Liver (tissue), 3 donors: ENCODE data around the gene CIC.

ENCODE experiments used
- FOXA2 ChIP-seq: IDR thresholded peaks from 2 replicates; pipeline ENCODE4 v1.6.1; 2016; ENCODE audit warnings: antibody characterized with exemption
- GABPA ChIP-seq, 2 donors: IDR thresholded peaks in 1 of 2; conservative IDR thresholded peaks in 1 of 2; 2 replicates each; pipeline ENCODE4 v1.6.1; 2016; ENCODE audit warnings: antibody characterized with exemption in 2 of 2, mild to moderate bottlenecking in 1 of 2, moderate library complexity in 1 of 2
- NR2F2 ChIP-seq: IDR thresholded peaks from 2 replicates; pipeline ENCODE4 v1.6.1; 2016; ENCODE audit warnings: antibody characterized with exemption
- RAD21 ChIP-seq, 2 donors: IDR thresholded peaks; 2 replicates each; pipeline ENCODE4 v1.6.1; 2016; ENCODE audit warnings: antibody characterized with exemption in 2 of 2, mild to moderate bottlenecking in 2 of 2
- SP1 ChIP-seq: IDR thresholded peaks from 2 replicates; pipeline ENCODE4 v1.6.1; 2018; ENCODE audit warnings: antibody characterized with exemption, mild to moderate bottlenecking
- TAF1 ChIP-seq: conservative IDR thresholded peaks from 2 replicates; pipeline ENCODE4 v1.6.1; 2016; ENCODE audit warnings: antibody characterized with exemption, mild to moderate bottlenecking
- YY1 ChIP-seq: IDR thresholded peaks from 2 replicates; pipeline ENCODE4 v1.6.1; 2016; ENCODE audit warnings: antibody characterized with exemption, mild to moderate bottlenecking
- TF ChIP-seq, protein P1 (sequence below): fragments of 150-350 bp; IDR thresholded peaks from 2 replicates; pipeline ENCODE4 v1.5.1; 2017; ENCODE audit warnings: improper control_type of control experiment, low read depth, low read length; ENCODE audit not compliant: missing input control
- TF ChIP-seq, protein P2 (sequence below): IDR thresholded peaks from 2 replicates; pipeline ENCODE4 v1.6.1; 2016; ENCODE audit warnings: antibody characterized with exemption
- TF ChIP-seq, protein P3 (sequence below): IDR thresholded peaks from 2 replicates; pipeline ENCODE4 v1.6.1; 2016; ENCODE audit warnings: antibody characterized with exemption, mild to moderate bottlenecking
- TF ChIP-seq, protein P4 (sequence below): IDR thresholded peaks from 2 replicates; pipeline ENCODE4 v1.6.1; 2016; ENCODE audit warnings: antibody characterized with exemption
- TF ChIP-seq, protein P5 (sequence below): IDR thresholded peaks from 2 replicates; pipeline ENCODE4 v1.6.1; 2016; ENCODE audit warnings: antibody characterized with exemption
- donor health status: healthy.
- donor health status: healthy.

DNA sequence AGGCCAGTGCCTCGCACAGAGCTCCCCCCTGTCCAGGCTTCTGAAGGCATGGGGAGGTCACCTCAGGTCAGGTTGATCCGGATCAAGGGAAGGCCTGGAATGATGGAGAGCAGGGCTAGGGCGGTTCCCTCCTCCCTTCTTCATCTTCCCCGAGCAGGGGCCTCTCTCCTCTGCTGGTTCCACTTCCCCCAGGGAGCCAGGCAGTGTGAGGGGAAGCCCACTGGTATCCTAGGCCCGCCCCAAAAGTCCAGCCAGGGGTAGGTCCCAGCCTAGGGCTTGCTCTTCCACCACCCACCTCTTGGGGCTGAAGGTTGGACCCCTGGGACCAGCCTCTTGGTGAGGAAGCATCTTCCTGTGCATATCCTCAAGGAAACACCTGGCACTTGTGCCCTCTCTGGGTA, 16.5 kb downstream of the CIC start:
- TF ChIP-seq, protein P1, sequence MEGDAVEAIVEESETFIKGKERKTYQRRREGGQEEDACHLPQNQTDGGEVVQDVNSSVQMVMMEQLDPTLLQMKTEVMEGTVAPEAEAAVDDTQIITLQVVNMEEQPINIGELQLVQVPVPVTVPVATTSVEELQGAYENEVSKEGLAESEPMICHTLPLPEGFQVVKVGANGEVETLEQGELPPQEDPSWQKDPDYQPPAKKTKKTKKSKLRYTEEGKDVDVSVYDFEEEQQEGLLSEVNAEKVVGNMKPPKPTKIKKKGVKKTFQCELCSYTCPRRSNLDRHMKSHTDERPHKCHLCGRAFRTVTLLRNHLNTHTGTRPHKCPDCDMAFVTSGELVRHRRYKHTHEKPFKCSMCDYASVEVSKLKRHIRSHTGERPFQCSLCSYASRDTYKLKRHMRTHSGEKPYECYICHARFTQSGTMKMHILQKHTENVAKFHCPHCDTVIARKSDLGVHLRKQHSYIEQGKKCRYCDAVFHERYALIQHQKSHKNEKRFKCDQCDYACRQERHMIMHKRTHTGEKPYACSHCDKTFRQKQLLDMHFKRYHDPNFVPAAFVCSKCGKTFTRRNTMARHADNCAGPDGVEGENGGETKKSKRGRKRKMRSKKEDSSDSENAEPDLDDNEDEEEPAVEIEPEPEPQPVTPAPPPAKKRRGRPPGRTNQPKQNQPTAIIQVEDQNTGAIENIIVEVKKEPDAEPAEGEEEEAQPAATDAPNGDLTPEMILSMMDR, result no peak
- TF ChIP-seq, protein P2, sequence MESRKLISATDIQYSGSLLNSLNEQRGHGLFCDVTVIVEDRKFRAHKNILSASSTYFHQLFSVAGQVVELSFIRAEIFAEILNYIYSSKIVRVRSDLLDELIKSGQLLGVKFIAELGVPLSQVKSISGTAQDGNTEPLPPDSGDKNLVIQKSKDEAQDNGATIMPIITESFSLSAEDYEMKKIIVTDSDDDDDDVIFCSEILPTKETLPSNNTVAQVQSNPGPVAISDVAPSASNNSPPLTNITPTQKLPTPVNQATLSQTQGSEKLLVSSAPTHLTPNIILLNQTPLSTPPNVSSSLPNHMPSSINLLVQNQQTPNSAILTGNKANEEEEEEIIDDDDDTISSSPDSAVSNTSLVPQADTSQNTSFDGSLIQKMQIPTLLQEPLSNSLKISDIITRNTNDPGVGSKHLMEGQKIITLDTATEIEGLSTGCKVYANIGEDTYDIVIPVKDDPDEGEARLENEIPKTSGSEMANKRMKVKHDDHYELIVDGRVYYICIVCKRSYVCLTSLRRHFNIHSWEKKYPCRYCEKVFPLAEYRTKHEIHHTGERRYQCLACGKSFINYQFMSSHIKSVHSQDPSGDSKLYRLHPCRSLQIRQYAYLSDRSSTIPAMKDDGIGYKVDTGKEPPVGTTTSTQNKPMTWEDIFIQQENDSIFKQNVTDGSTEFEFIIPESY, result no peak
- TF ChIP-seq TAF1 (no peak), GABPA (IDR thresholded peaks at IDR 0.05 in 1 of 2, conservative IDR thresholded peaks at IDR 0.05 in 1 of 2) (no peak), SP1 (no peak), RAD21 (IDR thresholded peaks at IDR 0.05) (no peak), YY1 (no peak), NR2F2 (no peak), FOXA2 (no peak)
- TF ChIP-seq, protein P3, sequence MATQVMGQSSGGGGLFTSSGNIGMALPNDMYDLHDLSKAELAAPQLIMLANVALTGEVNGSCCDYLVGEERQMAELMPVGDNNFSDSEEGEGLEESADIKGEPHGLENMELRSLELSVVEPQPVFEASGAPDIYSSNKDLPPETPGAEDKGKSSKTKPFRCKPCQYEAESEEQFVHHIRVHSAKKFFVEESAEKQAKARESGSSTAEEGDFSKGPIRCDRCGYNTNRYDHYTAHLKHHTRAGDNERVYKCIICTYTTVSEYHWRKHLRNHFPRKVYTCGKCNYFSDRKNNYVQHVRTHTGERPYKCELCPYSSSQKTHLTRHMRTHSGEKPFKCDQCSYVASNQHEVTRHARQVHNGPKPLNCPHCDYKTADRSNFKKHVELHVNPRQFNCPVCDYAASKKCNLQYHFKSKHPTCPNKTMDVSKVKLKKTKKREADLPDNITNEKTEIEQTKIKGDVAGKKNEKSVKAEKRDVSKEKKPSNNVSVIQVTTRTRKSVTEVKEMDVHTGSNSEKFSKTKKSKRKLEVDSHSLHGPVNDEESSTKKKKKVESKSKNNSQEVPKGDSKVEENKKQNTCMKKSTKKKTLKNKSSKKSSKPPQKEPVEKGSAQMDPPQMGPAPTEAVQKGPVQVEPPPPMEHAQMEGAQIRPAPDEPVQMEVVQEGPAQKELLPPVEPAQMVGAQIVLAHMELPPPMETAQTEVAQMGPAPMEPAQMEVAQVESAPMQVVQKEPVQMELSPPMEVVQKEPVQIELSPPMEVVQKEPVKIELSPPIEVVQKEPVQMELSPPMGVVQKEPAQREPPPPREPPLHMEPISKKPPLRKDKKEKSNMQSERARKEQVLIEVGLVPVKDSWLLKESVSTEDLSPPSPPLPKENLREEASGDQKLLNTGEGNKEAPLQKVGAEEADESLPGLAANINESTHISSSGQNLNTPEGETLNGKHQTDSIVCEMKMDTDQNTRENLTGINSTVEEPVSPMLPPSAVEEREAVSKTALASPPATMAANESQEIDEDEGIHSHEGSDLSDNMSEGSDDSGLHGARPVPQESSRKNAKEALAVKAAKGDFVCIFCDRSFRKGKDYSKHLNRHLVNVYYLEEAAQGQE, result no peak
- TF ChIP-seq, protein P4, sequence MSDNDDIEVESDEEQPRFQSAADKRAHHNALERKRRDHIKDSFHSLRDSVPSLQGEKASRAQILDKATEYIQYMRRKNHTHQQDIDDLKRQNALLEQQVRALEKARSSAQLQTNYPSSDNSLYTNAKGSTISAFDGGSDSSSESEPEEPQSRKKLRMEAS, result no peak
- TF ChIP-seq, protein P5, sequence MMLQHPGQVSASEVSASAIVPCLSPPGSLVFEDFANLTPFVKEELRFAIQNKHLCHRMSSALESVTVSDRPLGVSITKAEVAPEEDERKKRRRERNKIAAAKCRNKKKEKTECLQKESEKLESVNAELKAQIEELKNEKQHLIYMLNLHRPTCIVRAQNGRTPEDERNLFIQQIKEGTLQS, result no peak
